ENCODE results near the gene FBRSL1. TPM values are rescaled to one million over a fixed set of nuclear protein-coding genes. Genes with fewer than 3 reads are reported as not detected.

Gene FBRSL1
- total and polyA plus RNA-seq, 4 donors = 2.5 to 35.5 (median 5.6) TPM

- Histone ChIP-seq H3K4me3 (ENCODE audit: low read depth in 1 of 3, low read length in 3 of 3) (no peak overlapping the region), H3K4me1 (ENCODE audit: control insufficient read depth in 4 of 4, insufficient read depth in 4 of 4, low read length in 3 of 4) (peaks cover 15 to 50% (median 32%) of the 10 kb centered on the region in 4 donors), H3K9me3 (ENCODE audit: control insufficient read depth in 4 of 4, low read length in 3 of 4) (no peaks in the 10 kb centered on the region), H3K27ac (ENCODE audit: low read depth in 1 of 2, low read length in 2 of 2) (no peak overlapping the region), H3K36me3 (ENCODE audit: control insufficient read depth in 4 of 4, insufficient read depth in 3 of 4, low read depth in 1 of 4, low read length in 3 of 4) (peaks cover 0 to 13% (median 2%) of the 10 kb centered on the region in 4 donors), H3K9ac (ENCODE audit: low read depth in 1 of 2, low read length in 2 of 2) (no peak overlapping the region), H3K27me3 (ENCODE audit: control insufficient read depth in 4 of 4, insufficient read depth in 4 of 4, low read length in 3 of 4) (no peaks in the 10 kb centered on the region)
- no peak for DNase-seq (ENCODE audit: low spot score)
- TF ChIP-seq HNF4G (IDR thresholded peaks at IDR 0.05) = no peak
- no peak for TF ChIP-seq RAD21 (IDR thresholded peaks at IDR 0.05)
- TF ChIP-seq HNF4A (conservative IDR thresholded peaks at IDR 0.05) = no peak
- TF ChIP-seq RXRA (IDR thresholded peaks at IDR 0.05) = no peak
- TF ChIP-seq YY1 (IDR thresholded peaks at IDR 0.05) = no peak
- TF ChIP-seq CTCF (IDR thresholded peaks at IDR 0.05; ENCODE audit: low read depth, low read length, missing input control) = no peak
- TF ChIP-seq JUND (IDR thresholded peaks at IDR 0.05) = no peak
- whole genome bisulfite sequencing = 97% methylated on average over 53 of the region's 53 CpGs
These were observed 19.1 kb downstream of the FBRSL1 start for GRCh38 chr12:132508860-132509732.

- H3K4me3 ChIP-seq (ENCODE audit: low read depth in 1 of 3, low read length in 3 of 3) = no peak overlapping the region
- peaks cover 0 to 13% (median 2%) of the 10 kb centered on the region in 4 donors for H3K36me3 ChIP-seq (ENCODE audit: control insufficient read depth in 4 of 4, insufficient read depth in 3 of 4, low read depth in 1 of 4, low read length in 3 of 4)
- H3K9ac ChIP-seq (ENCODE audit: low read depth in 1 of 2, low read length in 2 of 2) = no peak overlapping the region
- TF ChIP-seq EGR1 (IDR thresholded peaks at IDR 0.05; ENCODE audit: low read depth in 2 of 2) (no peak), HNF4G (IDR thresholded peaks at IDR 0.05) (no peak), REST (IDR thresholded peaks at IDR 0.05) (no peak), ZBTB33 (IDR thresholded peaks at IDR 0.05) (no peak), ATF3 (IDR thresholded peaks at IDR 0.05) (no peak), RAD21 (IDR thresholded peaks at IDR 0.05) (no peak), FOXA1 (IDR thresholded peaks at IDR 0.05) (no peak), NR2F2 (IDR thresholded peaks at IDR 0.05) (no peak), GABPA (IDR thresholded peaks at IDR 0.05 in 1 of 2, conservative IDR thresholded peaks at IDR 0.05 in 1 of 2) (no peak), JUND (IDR thresholded peaks at IDR 0.05) (no peak), SP1 (IDR thresholded peaks at IDR 0.05) (no peak), HNF4A (conservative IDR thresholded peaks at IDR 0.05) (no peak), YY1 (IDR thresholded peaks at IDR 0.05) (no peak), RXRA (IDR thresholded peaks at IDR 0.05) (no peak), CTCF (IDR thresholded peaks at IDR 0.05; ENCODE audit: low read depth, low read length, missing input control) (no peak)
- peaks cover 12 to 50% (median 32%) of the 10 kb centered on the region in 4 donors for H3K4me1 ChIP-seq (ENCODE audit: control insufficient read depth in 4 of 4, insufficient read depth in 4 of 4, low read length in 3 of 4)
- H3K27ac ChIP-seq (ENCODE audit: low read depth in 1 of 2, low read length in 2 of 2) = no peak overlapping the region
- 95% methylated on average over 33 of the region's 33 CpGs for WGBS
- DNase-seq (ENCODE audit: low spot score) = no peak
- H3K9me3 ChIP-seq (ENCODE audit: control insufficient read depth in 4 of 4, low read length in 3 of 4) = no peaks in the 10 kb centered on the region
- no peaks in the 10 kb centered on the region for H3K27me3 ChIP-seq (ENCODE audit: control insufficient read depth in 4 of 4, insufficient read depth in 4 of 4, low read length in 3 of 4)
These were observed 20.3 kb downstream of the FBRSL1 start for GRCh38 chr12:132510111-132510724.

Data from liver (tissue), 9 donors.